ENCODE data around the gene IGF1R. TPM values are rescaled to one million over a fixed set of nuclear protein-coding genes. Genes with fewer than 3 reads are reported as not detected.

Gene IGF1R
- total and polyA plus RNA-seq, 2 of the 13 experiments (the other 11 are each of a cell fraction or from before 2014, with no cell fraction given): 15.9 to 18.4 TPM

DNA sequence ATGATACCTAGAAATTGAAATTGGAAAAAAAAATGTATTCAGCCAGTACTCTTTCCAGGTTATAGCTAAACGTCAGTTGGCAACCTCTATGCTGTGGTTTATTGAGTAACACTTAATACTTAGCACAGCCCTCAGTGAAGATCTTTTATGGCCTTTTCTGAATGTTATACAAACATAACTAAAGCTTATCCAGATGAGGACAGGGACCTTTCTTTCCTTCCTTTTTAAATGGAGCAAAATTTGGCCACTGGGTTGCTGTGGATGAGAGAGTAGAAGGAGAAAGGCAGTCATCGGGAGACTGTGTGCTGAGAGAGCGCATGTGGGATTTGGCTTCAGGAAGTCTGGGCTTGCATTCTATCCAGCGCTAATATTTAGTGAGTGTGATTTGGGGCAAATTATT is 36.1 kb downstream of the IGF1R start:
- no peaks in the 10 kb centered on the region for H3K36me3 ChIP-seq (replicated peaks in 1 of 2; ENCODE audit: control insufficient read depth in 1 of 2, insufficient read depth in 2 of 2, low read length in 2 of 2)
- H3K4me3 ChIP-seq (replicated peaks in 1 of 3; ENCODE audit: insufficient read depth in 1 of 3, low read depth in 2 of 3, low read length in 3 of 3): no peak overlapping the region
- intact Hi-C loops (cut with micrococcal nuclease; ENCODE audit: unreplicated experiment): no loop called here
- H3K4me1 ChIP-seq (ENCODE audit: insufficient read depth, low read length): peaks cover 82% of the 10 kb centered on the region
- H3K79me2 ChIP-seq (ENCODE audit: insufficient read depth, low read length): peaks cover 96% of the 10 kb centered on the region
- ATAC-seq (no peak), FAIRE-seq (no peak), DNase-seq (ENCODE audit: low spot score) (no peak)
- no peak overlapping the region for H2AFZ ChIP-seq (ENCODE audit: low read length)
- peaks cover 56% of the 10 kb centered on the region for H4K20me1 ChIP-seq (ENCODE audit: insufficient read depth, low read length)
- H3K9me3 ChIP-seq (ENCODE audit: low read length): no peaks in the 10 kb centered on the region
- in situ Hi-C loops (cut with HindIII; ENCODE audit: extremely low pct_ligation_motif_present, low pct_unique_long_range_greater_than_20kb): no loop called here
- POLR2A ChIA-PET: no interaction called here
- H3K27me3 ChIP-seq (ENCODE audit: control insufficient read depth in 1 of 2, insufficient read depth in 2 of 2, low read length in 2 of 2): no peaks in the 10 kb centered on the region
- TF ChIP-seq, protein P1, sequence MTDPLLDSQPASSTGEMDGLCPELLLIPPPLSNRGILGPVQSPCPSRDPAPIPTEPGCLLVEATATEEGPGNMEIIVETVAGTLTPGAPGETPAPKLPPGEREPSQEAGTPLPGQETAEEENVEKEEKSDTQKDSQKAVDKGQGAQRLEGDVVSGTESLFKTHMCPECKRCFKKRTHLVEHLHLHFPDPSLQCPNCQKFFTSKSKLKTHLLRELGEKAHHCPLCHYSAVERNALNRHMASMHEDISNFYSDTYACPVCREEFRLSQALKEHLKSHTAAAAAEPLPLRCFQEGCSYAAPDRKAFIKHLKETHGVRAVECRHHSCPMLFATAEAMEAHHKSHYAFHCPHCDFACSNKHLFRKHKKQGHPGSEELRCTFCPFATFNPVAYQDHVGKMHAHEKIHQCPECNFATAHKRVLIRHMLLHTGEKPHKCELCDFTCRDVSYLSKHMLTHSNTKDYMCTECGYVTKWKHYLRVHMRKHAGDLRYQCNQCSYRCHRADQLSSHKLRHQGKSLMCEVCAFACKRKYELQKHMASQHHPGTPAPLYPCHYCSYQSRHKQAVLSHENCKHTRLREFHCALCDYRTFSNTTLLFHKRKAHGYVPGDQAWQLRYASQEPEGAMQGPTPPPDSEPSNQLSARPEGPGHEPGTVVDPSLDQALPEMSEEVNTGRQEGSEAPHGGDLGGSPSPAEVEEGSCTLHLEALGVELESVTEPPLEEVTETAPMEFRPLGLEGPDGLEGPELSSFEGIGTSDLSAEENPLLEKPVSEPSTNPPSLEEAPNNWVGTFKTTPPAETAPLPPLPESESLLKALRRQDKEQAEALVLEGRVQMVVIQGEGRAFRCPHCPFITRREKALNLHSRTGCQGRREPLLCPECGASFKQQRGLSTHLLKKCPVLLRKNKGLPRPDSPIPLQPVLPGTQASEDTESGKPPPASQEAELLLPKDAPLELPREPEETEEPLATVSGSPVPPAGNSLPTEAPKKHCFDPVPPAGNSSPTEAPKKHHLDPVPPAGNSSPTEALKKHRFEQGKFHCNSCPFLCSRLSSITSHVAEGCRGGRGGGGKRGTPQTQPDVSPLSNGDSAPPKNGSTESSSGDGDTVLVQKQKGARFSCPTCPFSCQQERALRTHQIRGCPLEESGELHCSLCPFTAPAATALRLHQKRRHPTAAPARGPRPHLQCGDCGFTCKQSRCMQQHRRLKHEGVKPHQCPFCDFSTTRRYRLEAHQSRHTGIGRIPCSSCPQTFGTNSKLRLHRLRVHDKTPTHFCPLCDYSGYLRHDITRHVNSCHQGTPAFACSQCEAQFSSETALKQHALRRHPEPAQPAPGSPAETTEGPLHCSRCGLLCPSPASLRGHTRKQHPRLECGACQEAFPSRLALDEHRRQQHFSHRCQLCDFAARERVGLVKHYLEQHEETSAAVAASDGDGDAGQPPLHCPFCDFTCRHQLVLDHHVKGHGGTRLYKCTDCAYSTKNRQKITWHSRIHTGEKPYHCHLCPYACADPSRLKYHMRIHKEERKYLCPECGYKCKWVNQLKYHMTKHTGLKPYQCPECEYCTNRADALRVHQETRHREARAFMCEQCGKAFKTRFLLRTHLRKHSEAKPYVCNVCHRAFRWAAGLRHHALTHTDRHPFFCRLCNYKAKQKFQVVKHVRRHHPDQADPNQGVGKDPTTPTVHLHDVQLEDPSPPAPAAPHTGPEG (CRISPR knock-in tag; IDR thresholded peaks at IDR 0.05): no peak
- TF ChIP-seq NR2F1 (CRISPR knock-in tag; IDR thresholded peaks at IDR 0.05) (no peak), MTF2 (CRISPR knock-in tag; IDR thresholded peaks at IDR 0.05; ENCODE audit: borderline replicate concordance) (no peak), ZFYVE20 (CRISPR knock-in tag; IDR thresholded peaks at IDR 0.05; ENCODE audit: borderline replicate concordance, low read depth) (no peak), RFXAP (CRISPR knock-in tag; IDR thresholded peaks at IDR 0.05; ENCODE audit: borderline replicate concordance) (no peak), ZUFSP (CRISPR knock-in tag; IDR thresholded peaks at IDR 0.05; ENCODE audit: borderline replicate concordance) (no peak), KMT2B (CRISPR knock-in tag; IDR thresholded peaks at IDR 0.05) (no peak), CC2D1A (CRISPR knock-in tag; IDR thresholded peaks at IDR 0.05) (no peak)
- no peak overlapping the region for H3K27ac ChIP-seq (ENCODE audit: extremely low read length, insufficient read depth, low read length)
- WGBS (ENCODE audit: low lambda C conversion rate): 91% methylated on average over 4 of the region's 4 CpGs
- no peak overlapping the region for H3K4me2 ChIP-seq (ENCODE audit: low read depth, low read length)
- no TSS peak for BruUV-seq (replicated peaks)
- H3K9ac ChIP-seq (ENCODE audit: insufficient read depth, low read depth, low read length): no peak overlapping the region
- CTCF ChIA-PET (ENCODE audit: low intra/inter-chr PET ratio, low total read pairs): no interaction called here
